ENCODE measurements around the gene B4GALNT3.

B4GALNT3 gene

DNA sequence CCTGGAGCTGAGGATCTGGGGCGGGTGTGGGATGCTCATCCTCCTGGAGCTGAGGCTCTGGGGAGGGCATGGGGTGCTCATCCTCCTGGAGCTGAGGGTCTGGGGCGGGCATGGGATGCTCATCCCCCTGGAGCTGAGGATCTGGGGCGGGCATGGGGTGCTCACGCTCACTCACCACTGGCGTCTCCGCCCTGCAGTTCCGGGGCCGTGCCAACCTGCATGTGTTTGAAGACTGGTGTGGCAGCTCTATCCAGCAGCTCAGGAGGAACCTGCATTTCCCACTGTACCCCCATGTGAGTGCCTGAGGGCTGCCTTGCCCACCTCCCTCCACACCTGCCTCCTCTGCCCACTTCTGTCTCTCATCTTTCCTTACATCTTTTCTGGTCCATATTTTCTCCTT, 84.4 kb downstream of the B4GALNT3 start:
- H3K27ac ChIP-seq: no peak overlapping the region
- no peak for DNase-seq (ENCODE audit: low spot score)
- TF ChIP-seq, protein P1, sequence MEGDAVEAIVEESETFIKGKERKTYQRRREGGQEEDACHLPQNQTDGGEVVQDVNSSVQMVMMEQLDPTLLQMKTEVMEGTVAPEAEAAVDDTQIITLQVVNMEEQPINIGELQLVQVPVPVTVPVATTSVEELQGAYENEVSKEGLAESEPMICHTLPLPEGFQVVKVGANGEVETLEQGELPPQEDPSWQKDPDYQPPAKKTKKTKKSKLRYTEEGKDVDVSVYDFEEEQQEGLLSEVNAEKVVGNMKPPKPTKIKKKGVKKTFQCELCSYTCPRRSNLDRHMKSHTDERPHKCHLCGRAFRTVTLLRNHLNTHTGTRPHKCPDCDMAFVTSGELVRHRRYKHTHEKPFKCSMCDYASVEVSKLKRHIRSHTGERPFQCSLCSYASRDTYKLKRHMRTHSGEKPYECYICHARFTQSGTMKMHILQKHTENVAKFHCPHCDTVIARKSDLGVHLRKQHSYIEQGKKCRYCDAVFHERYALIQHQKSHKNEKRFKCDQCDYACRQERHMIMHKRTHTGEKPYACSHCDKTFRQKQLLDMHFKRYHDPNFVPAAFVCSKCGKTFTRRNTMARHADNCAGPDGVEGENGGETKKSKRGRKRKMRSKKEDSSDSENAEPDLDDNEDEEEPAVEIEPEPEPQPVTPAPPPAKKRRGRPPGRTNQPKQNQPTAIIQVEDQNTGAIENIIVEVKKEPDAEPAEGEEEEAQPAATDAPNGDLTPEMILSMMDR (IDR thresholded peaks at IDR 0.05): no peak
- H3K4me3 ChIP-seq: no peak overlapping the region

DNA sequence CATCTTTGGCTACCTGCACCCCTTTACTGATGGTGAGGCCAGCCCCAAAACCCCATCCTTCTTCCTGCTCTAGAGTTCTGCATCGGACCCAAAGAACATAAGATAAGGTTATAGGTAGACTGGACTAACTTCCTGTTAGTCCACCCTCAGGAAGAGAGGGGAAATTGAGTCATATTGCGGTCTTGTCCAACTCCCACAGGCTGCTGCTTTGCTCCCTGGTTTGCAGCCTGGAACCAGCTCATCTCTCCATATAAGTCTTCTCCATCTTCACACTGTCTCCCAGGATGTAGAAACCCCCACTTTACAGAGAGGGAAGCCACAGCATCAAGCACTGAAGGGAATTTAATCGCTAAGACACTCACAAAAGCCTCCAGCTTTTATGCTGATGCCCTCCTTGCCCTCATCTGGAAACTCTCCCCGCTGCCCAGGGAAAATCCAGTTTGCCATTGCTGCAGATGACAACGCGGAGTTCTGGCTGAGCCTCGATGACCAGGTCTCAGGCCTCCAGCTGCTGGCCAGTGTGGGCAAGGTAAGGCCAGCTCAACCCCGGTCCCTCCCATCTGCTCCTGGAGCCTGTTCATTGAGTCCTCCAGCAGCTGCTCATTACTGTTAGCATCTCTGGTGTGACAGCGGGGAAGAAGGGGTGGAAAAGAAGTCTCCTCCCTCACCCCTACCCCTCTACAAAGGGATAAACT, 85.3 kb downstream of the B4GALNT3 start:
- TF ChIP-seq, protein P1 (IDR thresholded peaks at IDR 0.05): no peak
- Histone ChIP-seq H3K27ac (no peak overlapping the region), H3K4me3 (no peak overlapping the region)
- no peak for DNase-seq (ENCODE audit: low spot score)

DNA sequence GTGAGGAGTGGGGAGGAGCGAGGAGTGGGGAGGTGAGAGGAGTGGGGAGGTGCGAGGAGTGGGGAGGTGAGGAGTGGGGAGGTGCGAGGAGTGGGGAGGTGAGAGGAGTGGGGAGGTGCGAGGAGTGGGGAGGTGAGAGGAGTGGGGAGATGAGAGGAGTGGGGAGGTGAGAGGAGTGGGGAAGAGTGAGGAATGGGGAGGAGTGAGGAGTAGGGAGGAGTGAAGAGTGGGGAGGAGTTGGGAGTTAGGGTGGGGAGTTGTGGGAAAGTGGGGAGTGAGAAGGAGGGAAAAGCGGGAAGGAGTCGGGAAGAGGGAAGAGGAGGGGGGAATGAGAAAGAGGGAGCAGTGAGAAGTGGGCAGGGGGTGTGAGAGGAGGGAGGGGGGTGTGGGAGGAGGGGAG, 86.1 kb downstream of the B4GALNT3 start:
- H3K4me3 ChIP-seq: no peak overlapping the region
- no peak overlapping the region for H3K27ac ChIP-seq
- DNase-seq (ENCODE audit: low spot score): no peak
- TF ChIP-seq, protein P1 (IDR thresholded peaks at IDR 0.05): no peak

DNA sequence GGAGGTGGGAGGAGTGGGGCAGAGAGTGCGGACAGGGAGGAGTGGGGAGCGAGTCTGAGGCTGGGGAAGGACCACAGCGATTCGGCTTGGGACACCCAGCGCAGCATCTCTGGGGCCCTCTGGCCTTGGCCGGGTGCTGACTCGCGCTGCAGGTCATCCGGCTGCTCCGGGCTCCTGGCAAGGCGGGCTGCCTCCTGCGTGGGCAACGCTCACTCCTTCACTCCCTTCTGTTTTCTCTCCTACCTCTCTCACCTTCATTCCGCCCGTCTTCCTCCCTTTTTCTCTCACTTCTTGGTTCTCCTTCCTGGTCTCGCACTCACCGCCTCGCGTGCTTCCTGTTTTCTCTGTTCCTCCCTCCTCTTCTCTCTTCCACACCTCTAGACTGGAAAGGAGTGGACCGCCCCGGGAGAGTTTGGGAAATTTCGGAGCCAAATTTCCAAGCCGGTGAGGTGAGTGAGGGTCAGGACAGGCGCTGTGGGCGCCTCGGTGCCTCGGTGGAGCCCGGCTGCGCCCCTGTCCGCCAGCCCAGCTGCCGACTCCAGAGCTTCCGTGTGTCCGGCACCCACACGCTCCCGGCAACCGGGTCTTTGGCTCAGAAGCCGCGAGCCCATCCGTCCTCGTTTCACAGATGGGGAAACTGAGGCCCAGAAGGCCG, 86.7 kb downstream of the B4GALNT3 start:
- no peak overlapping the region for H3K27ac ChIP-seq
- no peak for DNase-seq (ENCODE audit: low spot score)

DNA sequence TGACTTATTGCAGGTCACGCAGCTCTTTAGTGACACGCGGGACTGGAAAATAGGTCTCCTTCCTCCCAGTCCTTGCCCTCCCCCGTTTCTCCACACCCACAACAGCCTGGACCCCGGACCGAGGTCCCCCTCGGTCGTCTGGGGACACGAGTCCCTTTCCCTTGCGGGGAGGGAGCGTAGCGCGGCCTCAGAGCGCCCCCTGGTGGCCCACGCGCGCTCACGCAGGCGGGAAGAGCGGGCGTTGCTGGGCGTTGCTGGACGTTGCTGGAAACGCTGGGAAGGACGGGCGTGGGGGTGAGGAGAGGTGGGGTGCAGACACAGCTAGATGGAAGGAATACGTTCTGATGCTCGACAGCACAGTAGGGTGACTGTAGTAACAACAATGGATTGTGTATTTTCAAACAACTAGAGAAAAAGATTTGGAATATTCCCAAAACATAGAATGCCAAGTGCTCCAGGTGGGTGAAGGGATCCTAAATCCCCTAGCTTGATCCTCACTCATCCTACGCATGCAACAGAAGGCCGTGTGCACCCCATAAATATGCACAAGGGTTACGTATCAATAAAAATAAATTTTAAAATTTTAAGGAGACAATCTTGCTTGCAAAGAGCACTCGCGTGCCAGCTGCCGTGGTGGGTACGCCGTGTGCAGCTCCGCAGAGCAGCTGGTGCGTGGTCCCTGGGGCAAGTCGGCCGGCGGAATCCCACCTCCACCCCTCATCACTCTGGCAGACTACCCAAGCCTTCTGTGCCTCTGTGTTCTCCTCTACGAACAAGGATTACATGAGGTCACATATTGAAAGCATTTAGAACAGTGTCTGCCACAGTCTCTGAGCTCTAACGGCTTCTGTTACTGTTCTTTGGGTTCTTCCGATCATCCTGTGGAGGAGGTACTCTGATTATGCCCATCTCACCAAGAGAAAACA, 87.4 kb downstream of the B4GALNT3 start:
- TF ChIP-seq, protein P1 (IDR thresholded peaks at IDR 0.05): peak; percentile 97
- no peak for DNase-seq (ENCODE audit: low spot score)
- no peak overlapping the region for H3K4me3 ChIP-seq
- no peak overlapping the region for H3K27ac ChIP-seq

More for the DNA sequence above, 86.7 kb downstream of the B4GALNT3 start:
- TF ChIP-seq, protein P1 (IDR thresholded peaks at IDR 0.05): no peak
- H3K4me3 ChIP-seq: no peak overlapping the region

DNA sequence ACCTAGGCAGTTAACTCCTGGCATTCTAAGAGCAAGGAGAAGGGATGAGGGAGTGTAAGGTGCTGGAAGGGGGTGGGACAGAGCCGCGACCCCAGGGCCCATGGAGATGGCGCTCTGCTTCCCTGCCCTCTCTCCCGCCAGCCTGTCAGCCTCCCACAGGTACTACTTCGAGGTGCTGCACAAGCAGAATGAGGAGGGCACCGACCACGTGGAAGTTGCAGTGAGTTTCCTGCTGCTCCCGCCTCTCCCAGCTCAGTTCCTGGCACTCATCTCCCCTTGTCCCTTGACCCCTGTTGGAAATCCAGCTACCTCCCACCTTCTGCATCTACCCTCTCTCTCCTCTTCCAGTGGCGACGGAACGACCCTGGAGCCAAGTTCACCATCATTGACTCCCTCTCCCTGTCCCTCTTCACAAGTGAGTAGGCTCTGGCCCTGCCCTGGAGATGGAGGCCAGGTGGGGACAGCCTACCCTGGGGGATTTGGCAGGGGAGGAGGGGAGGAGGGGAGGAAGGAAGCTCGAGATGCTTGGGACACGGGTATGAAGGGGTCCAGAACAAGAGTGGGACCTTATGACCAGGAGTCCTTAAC, 88.2 kb downstream of the B4GALNT3 start:
- no peak overlapping the region for H3K4me3 ChIP-seq
- no peak for DNase-seq (ENCODE audit: low spot score)
- H3K27ac ChIP-seq: no peak overlapping the region
- TF ChIP-seq, protein P1 (IDR thresholded peaks at IDR 0.05): no peak
